GM12878 (cell line): ENCODE results near the gene PTPN13. TPM values are rescaled to one million over a fixed set of nuclear protein-coding genes. Genes with fewer than 3 reads are reported as not detected.

Experiments used
- MEF2B ChIP-seq: fragments of 450-650 bp; IDR thresholded peaks from 2 replicates; pipeline ENCODE4 v1.6.1; 2018; ENCODE audit warnings: mild to moderate bottlenecking, moderate library complexity; ENCODE audit not compliant: partially characterized antibody, poor library complexity, severe bottlenecking
- NKRF ChIP-seq: fragments of 450-650 bp; conservative IDR thresholded peaks from 2 replicates; pipeline ENCODE4 v1.6.1; 2017; ENCODE audit warnings: mild to moderate bottlenecking, moderate library complexity
- ZNF592 ChIP-seq: fragments of 450-650 bp; IDR thresholded peaks from 2 replicates; pipeline ENCODE4 v1.6.1; 2017; ENCODE audit warnings: mild to moderate bottlenecking, moderate library complexity
- ZZZ3 ChIP-seq: IDR thresholded peaks from 2 replicates; pipeline ENCODE4 v1.6.1; 2011; ENCODE audit warnings: low read depth; ENCODE audit not compliant: control insufficient read depth, insufficient read length
- polyA plus RNA-seq, 11 experiments: library from polyadenylated mRNA; depleted of rRNA in 4 of 11; unstranded in 6 of 11; stranded (reverse) in 5 of 11; fragments of >200 nt; fragmentation: Nextera tagmentation in 4 of 11; fragmentation: Illumina TruSeq in 1 of 11; extraction: Ambion mirVana in 4 of 11; extraction: Trizol in 1 of 11; gene quantifications; 1 replicate in 1 of 11; 2 replicates in 10 of 11; pipeline versions ENCODE4 v1.2.1 to v1.2.3, GENCODE V29; 2011 to 2016; ENCODE audit warnings: inconsistent platforms in 2 of 11, missing spikeins in 2 of 11, low read depth in 1 of 11
- total RNA-seq, 4 experiments: library from RNA; depleted of rRNA in 3 of 4; stranded (reverse); fragments of >200 nt in 3 of 4; fragmentation: Illumina TruSeq in 1 of 4; extraction: Trizol in 1 of 4; gene quantifications; 2 replicates each; pipeline versions ENCODE4 v1.2.1 to v1.2.3, GENCODE V29; 2013 to 2021

PTPN13 gene
- total and polyA plus RNA-seq, 10 of the 15 experiments (the other 5 are each of a cell fraction or from before 2014, with no cell fraction given): 8.5 to 69.4 (median 33.9) TPM

DNA sequence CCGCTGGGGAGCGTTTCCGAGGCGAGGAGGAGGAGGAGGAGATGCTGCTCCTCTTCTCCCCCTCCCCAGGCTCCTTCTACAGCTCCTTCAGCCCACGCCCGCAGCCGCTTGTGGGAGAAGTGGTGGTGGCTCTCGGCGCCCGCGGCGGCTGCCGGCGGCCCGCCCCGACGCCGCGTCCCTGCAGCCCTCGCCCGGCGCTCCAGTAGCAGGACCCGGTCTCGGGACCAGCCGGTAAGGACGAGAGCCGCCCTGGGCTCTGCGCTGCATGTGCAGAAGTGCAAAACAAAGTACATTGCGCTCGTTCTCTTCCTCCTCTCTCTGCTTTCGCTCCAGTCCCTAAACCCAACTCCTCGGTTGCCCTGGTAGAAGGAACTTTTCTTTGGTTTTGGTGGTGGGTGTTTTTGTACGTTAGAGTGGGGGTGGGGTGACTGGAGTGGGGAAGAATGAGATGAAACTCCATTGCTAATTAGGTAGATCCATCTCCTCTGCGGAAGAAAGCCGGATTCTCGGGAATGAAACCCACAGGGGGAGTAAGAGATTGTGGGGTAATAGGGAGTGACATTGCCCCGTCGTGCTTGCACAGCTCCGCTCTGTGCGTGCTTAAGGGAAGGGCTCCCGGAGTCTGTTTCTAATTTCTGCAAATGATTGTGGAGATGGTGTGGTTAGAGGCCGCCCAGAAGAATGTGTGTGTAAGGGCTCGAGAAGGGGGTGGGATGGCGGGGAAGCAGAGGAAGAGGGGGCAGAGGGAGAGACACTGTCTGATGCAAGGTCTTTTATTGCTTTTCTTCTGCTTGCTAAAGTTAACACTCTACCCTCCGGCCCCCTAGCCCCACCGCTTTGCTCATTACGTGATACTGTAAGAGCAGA is 677 bp downstream of the PTPN13 start (continued):
- TF ChIP-seq MEF2B (no peak), NKRF (peak; percentile 78), ZNF592 (0 out of 2 replicates have a peak, but pooled peaks have one; percentile 32), ZZZ3 (no peak)
